ENCODE results near the gene FALEC.

FALEC gene

DNA sequence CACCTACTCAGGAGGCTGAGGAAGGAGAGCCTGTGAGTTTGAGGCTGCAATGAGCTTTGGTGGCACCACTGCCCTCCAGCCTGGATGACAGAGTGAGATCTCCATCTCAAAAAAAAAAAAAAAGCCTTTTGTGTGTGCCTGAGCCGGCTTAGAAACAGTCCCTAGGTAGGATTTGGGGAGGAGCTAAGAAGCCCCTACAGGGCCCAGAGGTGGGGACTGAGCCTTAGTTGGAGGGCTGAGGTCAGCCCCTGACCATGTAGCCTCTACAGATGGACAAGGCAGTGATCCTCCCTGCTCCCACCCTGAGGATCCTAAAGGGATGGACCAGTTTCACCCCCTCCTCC lies 36.2 kb downstream of the FALEC start:
- H3K9me3 ChIP-seq (ENCODE audit: insufficient read depth, low read length, severe bottlenecking): no peaks in the 10 kb centered on the region
- no peak overlapping the region for H3K9ac ChIP-seq (ENCODE audit: low read depth, low read length)
- DNase-seq (no peak), ATAC-seq (ENCODE audit: insufficient read depth, low read depth) (no peak)
- peaks cover 6% of the 10 kb centered on the region; the same call in 1 of the 2 replicates for H3K4me1 ChIP-seq (ENCODE audit: insufficient read depth, low read length)
- no peak overlapping the region for H3K4me2 ChIP-seq (ENCODE audit: insufficient read depth, low read length)
- H3K27me3 ChIP-seq (ENCODE audit: insufficient read depth, low read length, poor library complexity): peaks cover 11% of the 10 kb centered on the region
- H2AFZ ChIP-seq (ENCODE audit: low read depth, low read length): no peak overlapping the region
- H3K4me3 ChIP-seq (ENCODE audit: low read depth in 1 of 2, low read length in 2 of 2): no peak overlapping the region
- H3K36me3 ChIP-seq (ENCODE audit: insufficient read depth, low read length): no peaks in the 10 kb centered on the region
- no peak overlapping the region for H3K27ac ChIP-seq (ENCODE audit: low read length)
- TF ChIP-seq, protein P1, sequence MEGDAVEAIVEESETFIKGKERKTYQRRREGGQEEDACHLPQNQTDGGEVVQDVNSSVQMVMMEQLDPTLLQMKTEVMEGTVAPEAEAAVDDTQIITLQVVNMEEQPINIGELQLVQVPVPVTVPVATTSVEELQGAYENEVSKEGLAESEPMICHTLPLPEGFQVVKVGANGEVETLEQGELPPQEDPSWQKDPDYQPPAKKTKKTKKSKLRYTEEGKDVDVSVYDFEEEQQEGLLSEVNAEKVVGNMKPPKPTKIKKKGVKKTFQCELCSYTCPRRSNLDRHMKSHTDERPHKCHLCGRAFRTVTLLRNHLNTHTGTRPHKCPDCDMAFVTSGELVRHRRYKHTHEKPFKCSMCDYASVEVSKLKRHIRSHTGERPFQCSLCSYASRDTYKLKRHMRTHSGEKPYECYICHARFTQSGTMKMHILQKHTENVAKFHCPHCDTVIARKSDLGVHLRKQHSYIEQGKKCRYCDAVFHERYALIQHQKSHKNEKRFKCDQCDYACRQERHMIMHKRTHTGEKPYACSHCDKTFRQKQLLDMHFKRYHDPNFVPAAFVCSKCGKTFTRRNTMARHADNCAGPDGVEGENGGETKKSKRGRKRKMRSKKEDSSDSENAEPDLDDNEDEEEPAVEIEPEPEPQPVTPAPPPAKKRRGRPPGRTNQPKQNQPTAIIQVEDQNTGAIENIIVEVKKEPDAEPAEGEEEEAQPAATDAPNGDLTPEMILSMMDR (IDR thresholded peaks at IDR 0.05; ENCODE audit: borderline replicate concordance, extremely low read depth, low read length, poor library complexity, severe bottlenecking): no peak
- TF ChIP-seq EZH2 (IDR thresholded peaks at IDR 0.05; ENCODE audit: borderline replicate concordance, low read depth, low read length, severe bottlenecking): no peak
- no peaks in the 10 kb centered on the region for H4K20me1 ChIP-seq (ENCODE audit: insufficient read depth, low read length)
- no peaks in the 10 kb centered on the region for H3K79me2 ChIP-seq (ENCODE audit: insufficient read depth, low read length)

DNA sequence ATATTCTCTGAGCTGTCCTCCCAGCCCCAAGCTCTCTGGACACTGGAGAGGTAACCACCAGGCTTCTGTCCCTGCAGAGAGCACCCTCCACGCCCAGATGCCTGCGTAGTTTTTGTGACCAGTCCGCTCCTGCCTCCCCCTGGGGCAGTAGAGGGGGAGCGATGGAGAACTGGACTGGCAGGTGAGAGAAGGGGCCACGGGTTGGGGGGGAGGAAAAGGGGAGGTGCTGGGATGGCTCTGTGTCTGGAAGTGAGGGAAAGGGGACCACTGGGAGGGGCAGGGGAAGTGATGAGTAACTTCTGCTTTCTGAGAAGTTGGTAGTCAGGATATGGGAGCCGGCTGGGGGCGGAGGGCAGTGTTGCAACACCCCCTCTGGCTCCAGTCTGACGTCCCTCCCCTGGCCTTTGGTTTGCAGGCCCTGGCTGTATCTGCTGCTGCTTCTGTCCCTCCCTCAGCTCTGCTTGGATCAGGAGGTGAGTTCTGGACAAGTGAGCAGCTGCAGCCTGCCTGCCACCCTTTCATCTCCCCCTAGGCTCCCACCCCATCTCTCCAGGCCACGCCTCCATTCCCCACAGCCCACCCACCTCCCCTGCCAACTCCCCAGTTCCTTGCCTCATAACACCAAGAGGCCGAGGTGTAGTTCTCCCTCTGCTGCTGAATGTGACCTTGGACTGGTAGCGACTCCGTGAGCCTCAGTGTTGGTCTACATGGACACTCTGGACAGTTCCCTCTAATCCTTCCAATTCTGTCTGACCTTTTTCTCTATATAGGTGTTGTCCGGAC lies 36.8 kb downstream of the FALEC start:
- no peak overlapping the region for H2AFZ ChIP-seq (ENCODE audit: low read depth, low read length)
- H3K4me3 ChIP-seq (ENCODE audit: low read depth in 1 of 2, low read length in 2 of 2): no peak overlapping the region
- no peak overlapping the region for H3K27ac ChIP-seq (ENCODE audit: low read length)
- TF ChIP-seq, protein P1 (IDR thresholded peaks at IDR 0.05; ENCODE audit: borderline replicate concordance, extremely low read depth, low read length, poor library complexity, severe bottlenecking): no peak
- no peak for TF ChIP-seq EZH2 (IDR thresholded peaks at IDR 0.05; ENCODE audit: borderline replicate concordance, low read depth, low read length, severe bottlenecking)
- no peaks in the 10 kb centered on the region for H3K36me3 ChIP-seq (ENCODE audit: insufficient read depth, low read length)
- no peaks in the 10 kb centered on the region for H3K79me2 ChIP-seq (ENCODE audit: insufficient read depth, low read length)
- peak; percentile 32; the same call in 1 of the 3 replicates for ATAC-seq (ENCODE audit: insufficient read depth, low read depth)
- peak; percentile 38 for DNase-seq
- no peak overlapping the region for H3K4me2 ChIP-seq (ENCODE audit: insufficient read depth, low read length)
- H3K9me3 ChIP-seq (ENCODE audit: insufficient read depth, low read length, severe bottlenecking): no peaks in the 10 kb centered on the region
- H4K20me1 ChIP-seq (ENCODE audit: insufficient read depth, low read length): no peaks in the 10 kb centered on the region
- H3K9ac ChIP-seq (ENCODE audit: low read depth, low read length): no peak overlapping the region
- H3K4me1 ChIP-seq (ENCODE audit: insufficient read depth, low read length): peaks cover 6% of the 10 kb centered on the region; the same call in 1 of the 2 replicates
- H3K27me3 ChIP-seq (ENCODE audit: insufficient read depth, low read length, poor library complexity): peaks cover 11% of the 10 kb centered on the region

DNA sequence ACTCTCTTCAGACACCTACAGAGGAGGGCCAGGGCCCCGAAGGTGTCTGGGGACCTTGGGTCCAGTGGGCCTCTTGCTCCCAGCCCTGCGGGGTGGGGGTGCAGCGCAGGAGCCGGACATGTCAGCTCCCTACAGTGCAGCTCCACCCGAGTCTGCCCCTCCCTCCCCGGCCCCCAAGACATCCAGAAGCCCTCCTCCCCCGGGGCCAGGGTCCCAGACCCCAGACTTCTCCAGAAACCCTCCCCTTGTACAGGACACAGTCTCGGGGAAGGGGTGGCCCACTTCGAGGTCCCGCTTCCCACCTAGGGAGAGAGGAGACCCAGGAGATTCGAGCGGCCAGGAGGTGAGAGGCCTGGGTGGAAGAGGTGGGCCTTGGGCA lies 37.3 kb downstream of the FALEC start:
- H3K4me1 ChIP-seq (ENCODE audit: insufficient read depth, low read length): peaks cover 6% of the 10 kb centered on the region; the same call in 1 of the 2 replicates
- DNase-seq (no peak), ATAC-seq (ENCODE audit: insufficient read depth, low read depth) (no peak)
- no peak for TF ChIP-seq EZH2 (IDR thresholded peaks at IDR 0.05; ENCODE audit: borderline replicate concordance, low read depth, low read length, severe bottlenecking)
- TF ChIP-seq, protein P1 (IDR thresholded peaks at IDR 0.05; ENCODE audit: borderline replicate concordance, extremely low read depth, low read length, poor library complexity, severe bottlenecking): no peak
- no peak overlapping the region for H3K27ac ChIP-seq (ENCODE audit: low read length)
- H3K9ac ChIP-seq (ENCODE audit: low read depth, low read length): no peak overlapping the region
- no peaks in the 10 kb centered on the region for H4K20me1 ChIP-seq (ENCODE audit: insufficient read depth, low read length)
- no peak overlapping the region for H3K4me2 ChIP-seq (ENCODE audit: insufficient read depth, low read length)
- H3K27me3 ChIP-seq (ENCODE audit: insufficient read depth, low read length, poor library complexity): peaks cover 11% of the 10 kb centered on the region
- H3K9me3 ChIP-seq (ENCODE audit: insufficient read depth, low read length, severe bottlenecking): no peaks in the 10 kb centered on the region
- H3K4me3 ChIP-seq (ENCODE audit: low read depth in 1 of 2, low read length in 2 of 2): no peak overlapping the region
- no peaks in the 10 kb centered on the region for H3K79me2 ChIP-seq (ENCODE audit: insufficient read depth, low read length)
- no peak overlapping the region for H2AFZ ChIP-seq (ENCODE audit: low read depth, low read length)
- H3K36me3 ChIP-seq (ENCODE audit: insufficient read depth, low read length): no peaks in the 10 kb centered on the region

Data from DND-41 (cell line).